ENCODE data around the gene C20orf204.

The C20orf204 gene

DNA sequence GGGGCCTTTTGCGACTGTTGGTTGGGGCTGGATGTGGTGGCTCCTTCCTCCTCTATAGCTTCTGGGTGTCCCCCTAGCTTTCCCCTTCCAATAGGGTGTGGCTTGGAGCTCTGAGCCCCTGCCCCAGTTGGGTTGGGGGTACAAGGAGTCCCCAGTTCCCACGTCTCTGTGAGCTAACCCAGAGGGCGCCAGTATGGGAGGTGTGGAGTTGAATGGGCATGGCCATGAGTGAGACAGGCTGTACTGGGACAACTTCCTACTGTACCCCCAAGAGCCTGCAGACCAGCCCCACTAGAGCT, 1.2 kb downstream of the C20orf204 start:
- no peaks in the 10 kb centered on the region for H3K9me3 ChIP-seq (ENCODE audit: control insufficient read depth in 2 of 2, low read length in 2 of 2)
- peaks cover 31% of the 10 kb centered on the region for H3K4me1 ChIP-seq (ENCODE audit: control insufficient read depth, insufficient read depth, low read length)
- H3K4me3 ChIP-seq (ENCODE audit: low read length in 2 of 2): no peak overlapping the region
- no peak overlapping the region for H3K9ac ChIP-seq (ENCODE audit: low read length in 2 of 2)
- H3K27me3 ChIP-seq (ENCODE audit: control insufficient read depth in 1 of 2, insufficient read depth in 2 of 2, low read length in 2 of 2): peaks cover 34 to 55% of the 10 kb centered on the region in 2 donors
- H3K27ac ChIP-seq (ENCODE audit: low read length): no peak overlapping the region
- peaks cover 16 to 20% of the 10 kb centered on the region in 2 donors for H3K36me3 ChIP-seq (ENCODE audit: control insufficient read depth in 2 of 2, insufficient read depth in 2 of 2, low read length in 2 of 2)

- Histone ChIP-seq H3K9me3 (ENCODE audit: control insufficient read depth in 2 of 2, low read length in 2 of 2) (no peaks in the 10 kb centered on the region), H3K9ac (ENCODE audit: low read length in 2 of 2) (no peak overlapping the region), H3K27me3 (ENCODE audit: control insufficient read depth in 1 of 2, insufficient read depth in 2 of 2, low read length in 2 of 2) (peaks cover 37 to 58% of the 10 kb centered on the region in 2 donors), H3K4me3 (ENCODE audit: low read length in 2 of 2) (no peak overlapping the region), H3K36me3 (ENCODE audit: control insufficient read depth in 2 of 2, insufficient read depth in 2 of 2, low read length in 2 of 2) (peaks cover 10 to 17% of the 10 kb centered on the region in 2 donors), H3K4me1 (ENCODE audit: control insufficient read depth, insufficient read depth, low read length) (peaks cover 35% of the 10 kb centered on the region), H3K27ac (ENCODE audit: low read length) (no peak overlapping the region)
Observed at GRCh38 chr20:64037498-64038213, 1.7 kb downstream of the C20orf204 start.

DNA sequence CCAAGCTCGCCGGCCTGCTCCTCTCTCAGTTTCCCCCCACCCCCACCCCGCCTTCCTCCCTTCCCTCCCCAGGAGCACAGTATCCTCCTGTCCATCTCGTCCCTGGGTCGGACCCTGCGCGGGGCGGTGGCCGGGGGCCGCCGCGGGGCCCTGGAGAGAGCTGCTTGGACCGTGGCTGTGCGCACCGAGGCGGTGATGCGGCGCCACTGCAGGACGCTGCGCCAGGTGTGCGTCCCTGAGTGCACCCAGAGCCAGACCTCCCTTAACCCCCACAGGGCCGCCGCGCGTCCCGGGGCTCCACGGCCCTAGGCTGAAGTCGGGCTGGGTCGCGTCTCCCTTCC, 2.2 kb downstream of the C20orf204 start:
- H3K4me3 ChIP-seq (ENCODE audit: low read length in 2 of 2): peak overlapping the region in 1 of 2 donors; percentile 65
- H3K9ac ChIP-seq (ENCODE audit: low read length in 2 of 2): no peak overlapping the region
- peaks cover 35% of the 10 kb centered on the region for H3K4me1 ChIP-seq (ENCODE audit: control insufficient read depth, insufficient read depth, low read length)
- no peak overlapping the region for H3K27ac ChIP-seq (ENCODE audit: low read length)
- H3K9me3 ChIP-seq (ENCODE audit: control insufficient read depth in 2 of 2, low read length in 2 of 2): no peaks in the 10 kb centered on the region
- peaks cover 7 to 11% of the 10 kb centered on the region in 2 donors for H3K36me3 ChIP-seq (ENCODE audit: control insufficient read depth in 2 of 2, insufficient read depth in 2 of 2, low read length in 2 of 2)
- H3K27me3 ChIP-seq (ENCODE audit: control insufficient read depth in 1 of 2, insufficient read depth in 2 of 2, low read length in 2 of 2): peaks cover 37 to 58% of the 10 kb centered on the region in 2 donors

DNA sequence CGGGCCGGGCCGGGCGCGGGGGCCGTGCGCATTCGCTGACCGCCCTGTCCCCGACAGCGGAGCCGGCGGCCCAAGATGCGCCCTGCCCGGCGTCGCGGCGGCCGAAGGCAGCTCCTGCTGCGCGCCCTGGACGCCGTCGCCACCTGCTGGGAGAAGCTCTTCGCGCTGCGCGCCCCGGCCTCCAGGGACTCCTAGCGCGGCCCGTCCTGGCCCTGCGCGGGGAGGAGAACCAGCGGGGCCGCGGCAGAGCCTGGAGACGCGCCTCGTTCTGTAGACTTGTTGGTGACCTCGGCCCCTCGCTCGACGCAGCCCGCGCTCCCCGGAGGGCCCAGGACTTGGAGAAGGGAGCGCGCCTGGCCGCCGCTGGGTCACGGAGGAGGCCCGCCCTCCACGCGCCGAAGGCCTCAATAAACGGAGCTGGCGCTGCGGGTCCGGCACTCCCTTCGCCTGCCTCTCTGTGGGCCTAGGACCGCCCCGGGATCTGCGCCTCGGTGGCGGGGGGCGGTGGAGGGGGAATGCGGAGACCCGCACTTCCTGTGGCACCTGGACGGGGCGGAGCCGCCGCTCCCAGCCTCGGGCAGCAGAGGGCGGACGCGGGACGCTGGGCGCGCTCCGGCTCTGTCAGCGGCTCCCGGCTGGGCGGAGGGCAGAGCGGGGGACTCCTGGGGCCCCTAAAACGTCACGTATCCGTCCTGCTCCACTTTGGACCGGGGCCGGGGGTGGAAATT, 2.7 kb downstream of the C20orf204 start:
- peaks cover 7 to 9% of the 10 kb centered on the region in 2 donors for H3K36me3 ChIP-seq (ENCODE audit: control insufficient read depth in 2 of 2, insufficient read depth in 2 of 2, low read length in 2 of 2)
- no peaks in the 10 kb centered on the region for H3K9me3 ChIP-seq (ENCODE audit: control insufficient read depth in 2 of 2, low read length in 2 of 2)
- peaks cover 35% of the 10 kb centered on the region for H3K4me1 ChIP-seq (ENCODE audit: control insufficient read depth, insufficient read depth, low read length)
- H3K27me3 ChIP-seq (ENCODE audit: control insufficient read depth in 1 of 2, insufficient read depth in 2 of 2, low read length in 2 of 2): peaks cover 37 to 60% of the 10 kb centered on the region in 2 donors
- H3K9ac ChIP-seq (ENCODE audit: low read length in 2 of 2): no peak overlapping the region
- H3K4me3 ChIP-seq (ENCODE audit: low read length in 2 of 2): peak overlapping the region; percentile 25 to 65
- H3K27ac ChIP-seq (ENCODE audit: low read length): no peak overlapping the region

DNA sequence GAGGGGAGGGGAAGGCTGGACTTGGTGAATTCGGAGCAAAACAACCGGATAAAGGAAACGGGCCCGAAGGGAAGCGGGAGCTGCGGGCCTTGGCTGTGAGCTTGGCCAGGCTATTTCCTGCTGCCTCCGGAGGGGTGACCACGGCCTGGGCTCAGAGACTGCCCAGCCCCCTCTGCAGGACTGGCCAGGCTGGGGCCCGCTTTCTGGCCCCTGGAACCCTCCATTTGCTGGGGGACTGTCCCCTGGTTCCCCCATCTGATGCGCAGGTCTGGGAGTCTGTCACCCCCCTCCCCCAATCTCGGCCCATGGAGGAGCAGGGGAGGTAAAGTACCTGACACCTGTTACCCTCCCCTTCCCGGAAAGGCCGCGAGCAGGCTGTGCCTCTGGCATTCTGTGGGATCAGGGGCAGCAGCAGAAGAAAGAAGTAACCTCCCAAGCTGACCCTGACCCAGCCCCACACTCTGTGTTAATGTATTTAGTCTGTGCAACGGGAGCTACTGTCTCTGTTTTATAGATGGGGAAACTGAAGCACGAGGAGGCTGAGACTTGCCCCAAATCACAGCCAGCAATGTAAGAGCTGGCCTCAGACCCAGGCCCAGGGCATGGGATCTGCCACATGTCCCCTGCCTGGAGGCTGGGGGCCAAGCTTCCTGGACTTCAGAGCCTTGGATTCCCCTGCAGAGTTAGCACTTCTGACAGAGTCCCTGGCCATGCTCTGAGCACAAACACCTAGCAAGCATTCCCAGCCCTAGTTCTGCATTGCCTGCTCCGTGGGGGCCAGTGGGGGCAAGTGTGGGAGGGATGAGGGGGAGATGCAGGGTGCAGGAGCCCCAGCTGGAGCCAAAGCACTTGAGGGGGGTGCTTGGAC, 3.5 kb downstream of the C20orf204 start:
- peaks cover 35% of the 10 kb centered on the region for H3K4me1 ChIP-seq (ENCODE audit: control insufficient read depth, insufficient read depth, low read length)
- H3K9me3 ChIP-seq (ENCODE audit: control insufficient read depth in 2 of 2, low read length in 2 of 2): no peaks in the 10 kb centered on the region
- peaks cover 37 to 62% of the 10 kb centered on the region in 2 donors for H3K27me3 ChIP-seq (ENCODE audit: control insufficient read depth in 1 of 2, insufficient read depth in 2 of 2, low read length in 2 of 2)
- no peak overlapping the region for H3K9ac ChIP-seq (ENCODE audit: low read length in 2 of 2)
- H3K4me3 ChIP-seq (ENCODE audit: low read length in 2 of 2): peak overlapping the region; percentile 25 to 65
- peaks cover 0 to 2% of the 10 kb centered on the region in 2 donors for H3K36me3 ChIP-seq (ENCODE audit: control insufficient read depth in 2 of 2, insufficient read depth in 2 of 2, low read length in 2 of 2)
- H3K27ac ChIP-seq (ENCODE audit: low read length): peak overlapping the region; percentile 6

DNA sequence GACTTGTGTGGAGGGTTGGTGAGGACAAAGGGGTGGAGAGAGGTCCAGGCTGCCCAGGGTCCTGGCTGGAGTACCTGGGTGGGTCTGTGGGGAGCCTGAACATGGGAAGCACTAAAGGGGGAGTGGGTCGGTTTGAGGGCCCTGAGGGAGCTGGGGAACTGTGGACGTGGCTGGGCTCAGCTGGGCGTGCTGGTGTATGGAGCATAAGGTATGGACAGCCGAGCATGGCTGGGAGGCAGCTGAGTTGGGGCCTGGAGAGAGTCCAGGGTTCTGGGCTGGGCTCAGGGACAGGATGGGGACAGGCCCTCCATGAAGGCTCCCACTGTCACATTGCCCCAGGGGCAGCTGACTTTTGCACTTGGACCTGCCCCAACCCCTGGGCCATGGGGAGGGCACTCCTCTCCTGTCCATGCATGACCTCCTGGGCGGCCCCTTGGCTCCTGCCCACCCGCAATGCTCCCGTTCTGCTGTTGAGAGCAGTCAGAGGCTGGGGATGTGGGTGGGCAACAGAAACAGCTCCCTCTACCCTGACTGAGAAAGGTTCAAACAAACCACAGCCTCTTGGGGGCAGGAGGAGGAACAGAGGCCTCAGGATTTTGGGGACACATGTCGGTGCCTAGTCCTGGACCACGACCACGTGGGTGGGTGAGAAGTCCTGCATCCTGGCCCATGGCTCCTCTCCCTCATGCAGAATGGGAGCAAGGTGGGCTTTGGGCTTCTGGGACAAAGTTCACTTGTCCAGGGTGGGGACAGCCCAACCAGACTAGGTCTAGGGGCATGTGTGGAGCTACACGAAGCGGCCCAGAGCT, 4.5 kb downstream of the C20orf204 start:
- Histone ChIP-seq H3K9me3 (ENCODE audit: control insufficient read depth in 2 of 2, low read length in 2 of 2) (no peaks in the 10 kb centered on the region), H3K27ac (ENCODE audit: low read length) (no peak overlapping the region), H3K27me3 (ENCODE audit: control insufficient read depth in 1 of 2, insufficient read depth in 2 of 2, low read length in 2 of 2) (peaks cover 42 to 71% of the 10 kb centered on the region in 2 donors), H3K36me3 (ENCODE audit: control insufficient read depth in 2 of 2, insufficient read depth in 2 of 2, low read length in 2 of 2) (no peaks in the 10 kb centered on the region), H3K4me1 (ENCODE audit: control insufficient read depth, insufficient read depth, low read length) (peaks cover 35% of the 10 kb centered on the region), H3K4me3 (ENCODE audit: low read length in 2 of 2) (no peak overlapping the region), H3K9ac (ENCODE audit: low read length in 2 of 2) (no peak overlapping the region)

GRCh38 chr20:64041040-64041780, 5.2 kb downstream of the C20orf204 start:
- Histone ChIP-seq H3K4me3 (ENCODE audit: low read length in 2 of 2) (no peak overlapping the region), H3K9ac (ENCODE audit: low read length in 2 of 2) (no peak overlapping the region), H3K36me3 (ENCODE audit: control insufficient read depth in 2 of 2, insufficient read depth in 2 of 2, low read length in 2 of 2) (no peaks in the 10 kb centered on the region), H3K27ac (ENCODE audit: low read length) (no peak overlapping the region), H3K27me3 (ENCODE audit: control insufficient read depth in 1 of 2, insufficient read depth in 2 of 2, low read length in 2 of 2) (peaks cover 49 to 79% of the 10 kb centered on the region in 2 donors), H3K4me1 (ENCODE audit: control insufficient read depth, insufficient read depth, low read length) (peaks cover 35% of the 10 kb centered on the region), H3K9me3 (ENCODE audit: control insufficient read depth in 2 of 2, low read length in 2 of 2) (no peaks in the 10 kb centered on the region)

- Histone ChIP-seq H3K9ac (ENCODE audit: low read length in 2 of 2) (no peak overlapping the region), H3K27ac (ENCODE audit: low read length) (no peak overlapping the region), H3K9me3 (ENCODE audit: control insufficient read depth in 2 of 2, low read length in 2 of 2) (no peaks in the 10 kb centered on the region), H3K36me3 (ENCODE audit: control insufficient read depth in 2 of 2, insufficient read depth in 2 of 2, low read length in 2 of 2) (no peaks in the 10 kb centered on the region), H3K27me3 (ENCODE audit: control insufficient read depth in 1 of 2, insufficient read depth in 2 of 2, low read length in 2 of 2) (peaks cover 50 to 80% of the 10 kb centered on the region in 2 donors), H3K4me1 (ENCODE audit: control insufficient read depth, insufficient read depth, low read length) (peaks cover 31% of the 10 kb centered on the region), H3K4me3 (ENCODE audit: low read length in 2 of 2) (no peak overlapping the region)
Observed at GRCh38 chr20:64041781-64042053, 5.7 kb downstream of the C20orf204 start.

DNA sequence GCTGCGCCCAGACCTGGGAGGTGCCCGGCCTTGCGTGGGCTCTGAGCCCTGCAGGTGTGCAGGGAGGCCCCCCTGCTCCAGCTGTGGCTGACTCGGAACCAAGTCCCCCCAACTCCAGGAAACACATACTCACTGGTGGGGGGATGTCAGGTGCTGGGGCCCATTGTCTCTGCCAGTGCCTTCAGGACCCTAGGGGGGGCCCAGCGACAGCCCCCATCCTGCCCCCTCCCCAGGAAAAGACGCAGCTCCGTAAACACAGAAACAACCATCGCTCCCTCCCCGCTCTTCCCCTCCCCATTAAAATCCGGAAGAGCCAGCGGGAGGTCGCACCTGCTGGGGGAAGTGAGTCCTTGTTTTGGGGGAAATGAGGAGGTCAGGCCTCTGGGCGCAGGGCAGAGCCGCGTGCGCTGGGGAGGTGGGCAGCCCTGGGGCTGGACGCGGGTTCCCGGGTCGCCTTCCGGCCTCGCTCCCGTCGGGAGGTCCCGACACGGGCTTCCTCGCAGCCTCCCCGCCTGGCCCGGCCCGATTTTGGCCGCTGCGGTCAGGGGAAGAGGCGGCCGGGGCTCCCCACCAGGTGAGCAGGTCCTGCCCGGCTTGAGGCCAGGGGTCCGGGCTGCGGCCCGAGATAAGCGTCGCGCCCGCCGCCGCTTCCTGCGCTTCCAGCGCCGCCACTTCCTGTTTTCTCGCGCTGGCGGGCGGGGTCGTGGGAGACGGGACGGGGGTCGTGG, 6.2 kb downstream of the C20orf204 start:
- H3K9ac ChIP-seq (ENCODE audit: low read length in 2 of 2): no peak overlapping the region
- H3K4me3 ChIP-seq (ENCODE audit: low read length in 2 of 2): peak overlapping the region in 1 of 2 donors; percentile 55
- H3K4me1 ChIP-seq (ENCODE audit: control insufficient read depth, insufficient read depth, low read length): peaks cover 30% of the 10 kb centered on the region
- peaks cover 51 to 78% of the 10 kb centered on the region in 2 donors for H3K27me3 ChIP-seq (ENCODE audit: control insufficient read depth in 1 of 2, insufficient read depth in 2 of 2, low read length in 2 of 2)
- no peaks in the 10 kb centered on the region for H3K9me3 ChIP-seq (ENCODE audit: control insufficient read depth in 2 of 2, low read length in 2 of 2)
- no peak overlapping the region for H3K27ac ChIP-seq (ENCODE audit: low read length)
- no peaks in the 10 kb centered on the region for H3K36me3 ChIP-seq (ENCODE audit: control insufficient read depth in 2 of 2, insufficient read depth in 2 of 2, low read length in 2 of 2)
